Measurements from ENCODE around the gene RRAD.

- no peak for TF ChIP-seq CTCF (IDR thresholded peaks at IDR 0.05; ENCODE audit: low read depth, low read length, poor library complexity, severe bottlenecking)
- TF ChIP-seq EZH2phosphoT487 (IDR thresholded peaks at IDR 0.05; ENCODE audit: borderline replicate concordance, low read length) = no peak
Observed at GRCh38 chr16:66891797-66892196, 33.5 kb downstream of the RRAD start.

Measured in DOHH2 (cell line).